Activated CD8-positive, alpha-beta memory T cell treated with anti-CD3 and anti-CD28 coated beads for 48 hours (primary cell): ENCODE data around the gene SMPD1.

Experiments
- DNase-seq, 3 experiments: peaks; one replicate each; pipeline ENCODE4 v3.0.0-alpha.2; 2020; ENCODE audit warnings: low read depth in 2 of 3, low spot score in 2 of 3

Gene SMPD1

GRCh38 chr11:6389905-6390717 is at the start of gene SMPD1:
Gene SMPD1, plus strand, starts transcription at chr11:6390474. Its CDS starts 125 bp downstream, at chr11:6390599.
- peak; percentile 78 to 92 (median 87) for DNase-seq

GRCh38 chr11:6345366-6345765 is 44.9 kb upstream of the SMPD1 start:
- DNase-seq: no peak

GRCh38 chr11:6350043-6350442 is 40.2 kb upstream of the SMPD1 start:
- DNase-seq: no peak

GRCh38 chr11:6350486-6350885 is 39.8 kb upstream of the SMPD1 start:
- DNase-seq: no peak

- DNase-seq: no peak
Measured at GRCh38 chr11:6351782-6352382, 38.4 kb upstream of the SMPD1 start.

GRCh38 chr11:6353367-6353987 is 36.8 kb upstream of the SMPD1 start:
- DNase-seq: peak in 2 of 3 experiments; percentile 35 to 40

- DNase-seq: no peak
Measured at GRCh38 chr11:6354651-6355485, 35.4 kb upstream of the SMPD1 start.

- no peak for DNase-seq
Measured at GRCh38 chr11:6356503-6357055, 33.7 kb upstream of the SMPD1 start.

GRCh38 chr11:6357222-6357621 is 33.1 kb upstream of the SMPD1 start:
- peak in 2 of 3 experiments; percentile 26 to 28 for DNase-seq

- no peak for DNase-seq
Measured at GRCh38 chr11:6360183-6360582, 30.1 kb upstream of the SMPD1 start.

GRCh38 chr11:6362185-6362872 is 27.9 kb upstream of the SMPD1 start:
- DNase-seq: no peak

GRCh38 chr11:6362873-6363678 is 27.2 kb upstream of the SMPD1 start:
- DNase-seq: peak; percentile 30 to 56 (median 40)

- no peak for DNase-seq
Measured at GRCh38 chr11:6365659-6366058, 24.6 kb upstream of the SMPD1 start.

- DNase-seq: no peak
Measured at GRCh38 chr11:6371825-6372224, 18.4 kb upstream of the SMPD1 start.

- no peak for DNase-seq
Measured at GRCh38 chr11:6377902-6378639, 12.2 kb upstream of the SMPD1 start.

GRCh38 chr11:6378640-6378989 is 11.7 kb upstream of the SMPD1 start:
- no peak for DNase-seq

- no peak for DNase-seq
Measured at GRCh38 chr11:6385046-6385777, 5.1 kb upstream of the SMPD1 start.
